ENCODE results near the gene KANK4. TPM values are rescaled to one million over a fixed set of nuclear protein-coding genes. Genes with fewer than 3 reads are reported as not detected.

KANK4 gene
- total RNA-seq, 4 donors from 2014 or later, result 2.5 TPM; not detected in 3

- H3K36me3 ChIP-seq, result no peaks in the 10 kb centered on the region
- H3K27me3 ChIP-seq, result no peaks in the 10 kb centered on the region
- H3K4me1 ChIP-seq, result no peaks in the 10 kb centered on the region
- H3K9me3 ChIP-seq, result no peaks in the 10 kb centered on the region
- no peak for DNase-seq
- H3K4me3 ChIP-seq, result no peak overlapping the region
- H3K27ac ChIP-seq, result no peak overlapping the region
- TF ChIP-seq POLR2A (IDR thresholded peaks at IDR 0.05) (no peak), CTCF (IDR thresholded peaks at IDR 0.05) (no peak)
Observed at GRCh38 chr1:62355095-62355494, 35.9 kb upstream of the KANK4 start.

DNA sequence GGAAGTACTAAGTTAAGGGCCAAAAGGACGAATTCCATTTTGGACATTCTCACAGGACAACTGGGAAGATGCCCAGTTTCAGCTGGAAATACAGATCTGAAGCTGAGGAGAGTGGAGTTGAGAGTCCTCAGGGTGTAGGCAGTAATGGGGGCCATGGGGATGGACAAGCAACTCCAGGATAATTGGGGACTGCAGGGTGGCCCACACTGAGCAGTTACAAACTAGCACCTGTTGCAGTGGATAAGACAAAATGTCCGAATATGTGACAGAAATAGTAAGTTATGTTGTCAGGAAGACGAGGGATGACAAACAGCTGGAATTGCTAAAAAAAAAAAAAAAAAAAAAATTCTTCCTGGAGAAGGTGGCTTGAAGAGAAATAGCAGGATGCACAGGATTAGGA, 34.6 kb upstream of the KANK4 start:
- no peak for TF ChIP-seq POLR2A (IDR thresholded peaks at IDR 0.05)
- TF ChIP-seq CTCF (IDR thresholded peaks at IDR 0.05), result no peak
- Histone ChIP-seq H3K27me3 (no peaks in the 10 kb centered on the region), H3K27ac (no peak overlapping the region), H3K9me3 (no peaks in the 10 kb centered on the region), H3K36me3 (no peaks in the 10 kb centered on the region), H3K4me1 (no peaks in the 10 kb centered on the region), H3K4me3 (no peak overlapping the region)
- DNase-seq, result no peak

GRCh38 chr1:62352387-62352786, 33.2 kb upstream of the KANK4 start:
- no peaks in the 10 kb centered on the region for H3K4me1 ChIP-seq
- no peaks in the 10 kb centered on the region for H3K36me3 ChIP-seq
- TF ChIP-seq POLR2A (IDR thresholded peaks at IDR 0.05) (no peak), CTCF (IDR thresholded peaks at IDR 0.05) (no peak)
- H3K27ac ChIP-seq, result no peak overlapping the region
- no peaks in the 10 kb centered on the region for H3K27me3 ChIP-seq
- H3K9me3 ChIP-seq, result no peaks in the 10 kb centered on the region
- no peak for DNase-seq
- H3K4me3 ChIP-seq, result no peak overlapping the region

- Histone ChIP-seq H3K9me3 (no peaks in the 10 kb centered on the region), H3K4me1 (no peaks in the 10 kb centered on the region), H3K4me3 (no peak overlapping the region), H3K27ac (no peak overlapping the region), H3K27me3 (no peaks in the 10 kb centered on the region), H3K36me3 (no peaks in the 10 kb centered on the region)
- no peak for DNase-seq
- no peak for TF ChIP-seq POLR2A (IDR thresholded peaks at IDR 0.05)
- TF ChIP-seq CTCF (IDR thresholded peaks at IDR 0.05), result no peak
Observed at GRCh38 chr1:62349470-62350233, 30.4 kb upstream of the KANK4 start.

GRCh38 chr1:62346886-62347285, 27.7 kb upstream of the KANK4 start:
- H3K27ac ChIP-seq, result no peak overlapping the region
- H3K4me1 ChIP-seq, result no peaks in the 10 kb centered on the region
- no peak overlapping the region for H3K4me3 ChIP-seq

More at GRCh38 chr1:62346886-62347285, 27.7 kb upstream of the KANK4 start:
- H3K27me3 ChIP-seq, result no peaks in the 10 kb centered on the region
- TF ChIP-seq POLR2A (IDR thresholded peaks at IDR 0.05), result no peak
- no peak for TF ChIP-seq CTCF (IDR thresholded peaks at IDR 0.05)
- no peak for DNase-seq
- no peaks in the 10 kb centered on the region for H3K36me3 ChIP-seq
- no peaks in the 10 kb centered on the region for H3K9me3 ChIP-seq
